ENCODE data around the gene DCTPP1.

DCTPP1 gene

DNA sequence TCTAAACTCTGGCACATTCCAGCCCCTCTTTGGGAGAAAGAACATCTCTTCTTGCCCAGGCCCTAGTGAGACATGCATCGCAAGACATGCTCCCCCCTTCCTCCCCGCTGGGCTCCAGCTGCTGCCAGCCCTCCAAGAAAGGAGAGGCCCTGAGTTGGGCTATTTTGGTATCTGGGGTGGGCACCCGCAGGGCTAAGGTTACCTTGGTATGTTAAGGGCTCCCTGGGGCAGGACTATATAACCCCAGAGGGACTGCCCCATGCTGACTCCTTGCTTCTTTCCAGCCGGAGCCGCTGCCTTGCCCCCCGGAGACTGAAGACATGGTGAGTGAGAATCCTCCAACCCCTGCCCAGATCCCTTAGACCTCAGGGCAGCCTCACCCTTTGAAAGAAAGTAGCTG lies 55.3 kb downstream of the DCTPP1 start, which contains the start of gene MYL11:
TSS of gene MYL11 (plus strand) at position 265 of the 400 bp plus-strand sequence. CDS start at position 321, 56 bp downstream.
- in situ Hi-C loops (cut with HindIII; ENCODE audit: low pct_ligation_motif_present, low sequenced_read_pairs) = no loop called here
- Histone ChIP-seq H3K27me3 (replicated peaks) (no peaks in the 10 kb centered on the region), H3K27ac (no peak within 1 kb of the TSS), H3K36me3 (replicated peaks) (no peaks in the 10 kb centered on the region), H3K4me3 (ENCODE audit: low read depth, low read length) (no peak within 1 kb of the TSS)
- no peak for TF ChIP-seq CTCF (IDR thresholded peaks at IDR 0.05; ENCODE audit: low read depth, low read length, missing control alignments)
- no peak for DNase-seq
